Esophagus squamous epithelium (tissue), 4 donors: ENCODE results near the gene ARR3.

ENCODE experiments used
- POLR2A ChIP-seq, 4 donors: fragments of 450-650 bp; IDR thresholded peaks; one replicate each; pipeline ENCODE4 v1.6.1; 2017; ENCODE audit warnings: antibody characterized with exemption in 4 of 4, mild to moderate bottlenecking in 4 of 4, moderate library complexity in 3 of 4
- TF ChIP-seq, protein P1 (sequence below), 6 experiments: fragments of 450-650 bp in 4 of 6; fragments of 200-600 bp in 2 of 6; sonication (generic) in 2 of 6; IDR thresholded peaks; one replicate each; pipeline ENCODE4 v1.5.1; 2016 to 2019; ENCODE audit warnings: antibody characterized with exemption in 6 of 6, mild to moderate bottlenecking in 4 of 6, moderate library complexity in 4 of 6

DNA sequence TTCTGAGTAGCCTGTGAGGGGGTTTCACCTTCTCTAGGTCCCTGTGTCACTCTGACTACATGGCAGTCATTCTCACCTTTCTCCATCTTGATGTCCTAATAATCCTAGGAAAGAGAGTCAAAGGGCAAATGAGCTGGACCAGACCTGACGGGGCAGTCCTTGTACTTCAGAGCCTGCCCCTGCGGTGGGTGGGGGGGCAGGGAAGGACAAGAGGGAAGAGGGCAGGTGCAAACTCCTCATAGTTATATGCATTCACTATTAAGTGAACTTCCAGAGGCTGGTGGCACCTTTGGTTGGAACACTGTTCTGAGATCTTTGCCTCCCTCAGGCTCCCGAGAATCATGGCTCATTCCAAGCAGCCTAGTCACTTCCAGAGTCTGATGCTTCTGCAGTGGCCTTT lies 33.8 kb upstream of the ARR3 start, which contains the start of gene AWAT1:
- TF ChIP-seq POLR2A (IDR thresholded peaks at IDR 0.05): no peak
- TF ChIP-seq, protein P1, sequence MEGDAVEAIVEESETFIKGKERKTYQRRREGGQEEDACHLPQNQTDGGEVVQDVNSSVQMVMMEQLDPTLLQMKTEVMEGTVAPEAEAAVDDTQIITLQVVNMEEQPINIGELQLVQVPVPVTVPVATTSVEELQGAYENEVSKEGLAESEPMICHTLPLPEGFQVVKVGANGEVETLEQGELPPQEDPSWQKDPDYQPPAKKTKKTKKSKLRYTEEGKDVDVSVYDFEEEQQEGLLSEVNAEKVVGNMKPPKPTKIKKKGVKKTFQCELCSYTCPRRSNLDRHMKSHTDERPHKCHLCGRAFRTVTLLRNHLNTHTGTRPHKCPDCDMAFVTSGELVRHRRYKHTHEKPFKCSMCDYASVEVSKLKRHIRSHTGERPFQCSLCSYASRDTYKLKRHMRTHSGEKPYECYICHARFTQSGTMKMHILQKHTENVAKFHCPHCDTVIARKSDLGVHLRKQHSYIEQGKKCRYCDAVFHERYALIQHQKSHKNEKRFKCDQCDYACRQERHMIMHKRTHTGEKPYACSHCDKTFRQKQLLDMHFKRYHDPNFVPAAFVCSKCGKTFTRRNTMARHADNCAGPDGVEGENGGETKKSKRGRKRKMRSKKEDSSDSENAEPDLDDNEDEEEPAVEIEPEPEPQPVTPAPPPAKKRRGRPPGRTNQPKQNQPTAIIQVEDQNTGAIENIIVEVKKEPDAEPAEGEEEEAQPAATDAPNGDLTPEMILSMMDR (IDR thresholded peaks at IDR 0.05): no peak
